Limb (tissue), 2 donors: Measurements from ENCODE around the gene C18orf63.

Experiments used
- DNase-seq, 2 donors: peaks; one replicate each; pipeline ENCODE4 v3.0.0-alpha.2; 2016; ENCODE audit errors: extremely low spot score in 2 of 2

Gene C18orf63

GRCh38 chr18:74407888-74408287 is 92.2 kb downstream of the C18orf63 start:
- no peak for DNase-seq
